Measurements from ENCODE around the gene PLK3. TPM values are rescaled to one million over a fixed set of nuclear protein-coding genes. Genes with fewer than 3 reads are reported as not detected.
A peak's percentile ranks its signal among the peaks of the same experiment; 100 is the strongest.

Gene PLK3
- total RNA-seq, 1 experiment from 2014 or later: 68.0 TPM

DNA sequence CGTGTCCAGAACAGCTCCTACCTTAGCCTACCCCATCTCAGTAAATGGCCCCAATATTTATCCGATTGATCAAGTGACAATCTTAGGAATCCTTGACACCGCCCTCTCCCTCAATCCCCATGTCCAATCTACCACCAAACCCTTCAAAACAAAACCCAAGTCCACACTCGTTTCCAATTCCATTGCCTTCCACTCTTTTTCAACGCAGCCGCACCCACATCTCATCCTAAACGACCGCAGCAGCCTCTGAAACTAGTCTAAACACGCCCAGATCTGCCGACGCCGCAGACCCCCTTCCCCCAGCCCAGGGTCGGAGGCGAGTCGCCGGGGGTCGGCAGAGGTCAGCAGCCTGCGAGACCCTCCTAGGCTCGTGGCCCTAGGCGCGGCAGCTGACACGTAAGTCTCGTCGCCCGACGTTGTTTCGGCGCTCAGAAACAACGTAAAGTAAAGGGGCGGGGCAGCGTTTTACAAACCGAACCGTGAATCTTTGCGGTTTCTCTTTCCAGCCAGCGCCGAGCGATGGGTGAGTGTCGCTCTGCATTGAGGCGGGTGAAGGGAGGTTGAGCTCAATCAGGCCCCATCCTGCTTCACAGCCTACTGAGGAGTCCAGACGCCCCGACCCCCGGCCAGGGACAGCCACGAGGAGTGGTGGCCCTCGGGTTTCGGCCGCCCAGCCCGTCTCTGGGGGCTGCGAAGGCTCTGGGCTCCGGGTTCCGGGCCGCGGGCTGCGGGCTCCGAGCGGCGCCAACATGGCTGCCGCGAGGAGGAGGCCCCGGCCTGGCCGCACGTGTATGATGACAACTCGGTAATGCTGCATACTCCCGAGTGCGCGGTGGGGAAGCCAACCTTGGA is 24.9 kb upstream of the PLK3 start, which contains the start of gene RPS8:
Gene RPS8 (plus strand): TSS at position 463 of the 852 bp plus-strand sequence. CDS start 57 bp downstream, at position 520.
- peak within 1 kb of the TSS; percentile 91 for H3K4me3 Mint-ChIP-seq (ENCODE audit: unreplicated experiment)
- intact Hi-C loops (cut with micrococcal nuclease): loop anchor here (1.0 to 2.0 kb wide), 3 partner anchors 31 to 45 kb away; partner anchors contain the start of genes DYNLT4 and KIF2C
- no peaks in the 10 kb centered on the region for H3K9me3 Mint-ChIP-seq (ENCODE audit: unreplicated experiment)
- peak; percentile 96 for DNase-seq (ENCODE audit: unreplicated experiment)
- no peaks in the 10 kb centered on the region for H3K27me3 Mint-ChIP-seq (ENCODE audit: insufficient read depth, unreplicated experiment)
- ChIA-PET POLR2A (interaction anchor here (0.6 to 4.8 kb wide), 42 partner anchors 8 to 911 kb away, joined by 3 to 93 read pairs (median 6); partner anchors contain the start of genes ARMH1, BEST4, BTBD19 and DYNLT4), CTCF (interaction anchor here (0.6 to 2.8 kb wide), 7 partner anchors 18 to 180 kb away, joined by 3 to 20 read pairs (median 5); partner anchors contain the start of gene RNU5D-1)
- H3K27ac Mint-ChIP-seq (ENCODE audit: low read depth, unreplicated experiment): peak within 1 kb of the TSS; percentile 99
- peaks cover 25% of the 10 kb centered on the region for H3K4me1 Mint-ChIP-seq (ENCODE audit: insufficient read depth, unreplicated experiment)
- TF ChIP-seq, protein P1, sequence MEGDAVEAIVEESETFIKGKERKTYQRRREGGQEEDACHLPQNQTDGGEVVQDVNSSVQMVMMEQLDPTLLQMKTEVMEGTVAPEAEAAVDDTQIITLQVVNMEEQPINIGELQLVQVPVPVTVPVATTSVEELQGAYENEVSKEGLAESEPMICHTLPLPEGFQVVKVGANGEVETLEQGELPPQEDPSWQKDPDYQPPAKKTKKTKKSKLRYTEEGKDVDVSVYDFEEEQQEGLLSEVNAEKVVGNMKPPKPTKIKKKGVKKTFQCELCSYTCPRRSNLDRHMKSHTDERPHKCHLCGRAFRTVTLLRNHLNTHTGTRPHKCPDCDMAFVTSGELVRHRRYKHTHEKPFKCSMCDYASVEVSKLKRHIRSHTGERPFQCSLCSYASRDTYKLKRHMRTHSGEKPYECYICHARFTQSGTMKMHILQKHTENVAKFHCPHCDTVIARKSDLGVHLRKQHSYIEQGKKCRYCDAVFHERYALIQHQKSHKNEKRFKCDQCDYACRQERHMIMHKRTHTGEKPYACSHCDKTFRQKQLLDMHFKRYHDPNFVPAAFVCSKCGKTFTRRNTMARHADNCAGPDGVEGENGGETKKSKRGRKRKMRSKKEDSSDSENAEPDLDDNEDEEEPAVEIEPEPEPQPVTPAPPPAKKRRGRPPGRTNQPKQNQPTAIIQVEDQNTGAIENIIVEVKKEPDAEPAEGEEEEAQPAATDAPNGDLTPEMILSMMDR (IDR thresholded peaks at IDR 0.05; ENCODE audit: unreplicated experiment): no peak
- BruUV-seq (replicated peaks): no TSS peak
- H3K36me3 Mint-ChIP-seq (ENCODE audit: insufficient read depth, unreplicated experiment): peaks cover 56% of the 10 kb centered on the region

DNA sequence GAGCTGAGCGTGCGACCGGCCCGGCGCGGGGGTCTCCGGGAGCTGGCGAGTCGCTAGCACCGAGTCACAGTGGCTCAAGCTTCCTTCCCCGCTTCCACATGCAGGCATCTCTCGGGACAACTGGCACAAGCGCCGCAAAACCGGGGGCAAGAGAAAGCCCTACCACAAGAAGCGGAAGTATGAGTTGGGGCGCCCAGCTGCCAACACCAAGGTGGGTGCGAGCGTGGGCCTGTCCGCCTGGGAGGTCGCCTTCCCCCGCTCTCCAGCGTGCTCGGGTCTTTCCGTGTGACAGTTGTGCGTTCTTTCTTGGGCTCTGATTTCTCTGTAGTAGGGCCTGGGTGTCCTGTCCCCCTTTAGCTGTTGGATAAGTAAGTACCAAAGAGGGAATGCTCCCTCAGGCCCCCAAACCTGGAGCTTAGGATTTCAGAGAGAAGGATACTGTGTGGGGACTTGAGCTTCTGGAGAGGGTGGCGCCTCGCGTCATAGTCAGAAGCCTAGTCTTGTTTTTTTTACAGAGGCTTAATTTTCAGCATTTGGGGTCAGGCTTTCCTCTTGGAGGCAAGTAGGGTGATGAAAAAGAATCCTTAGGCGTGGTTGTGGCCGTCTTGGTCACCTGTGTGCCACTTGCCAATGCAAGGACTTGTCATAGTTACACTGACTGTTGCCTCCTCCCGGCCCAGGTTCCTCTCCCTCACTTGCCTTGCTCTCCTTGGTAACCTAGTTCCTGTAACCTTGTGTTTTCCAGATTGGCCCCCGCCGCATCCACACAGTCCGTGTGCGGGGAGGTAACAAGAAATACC is 24.0 kb upstream of the PLK3 start:
- Mint-ChIP-seq H3K4me1 (ENCODE audit: insufficient read depth, unreplicated experiment) (peaks cover 25% of the 10 kb centered on the region), H3K36me3 (ENCODE audit: insufficient read depth, unreplicated experiment) (peaks cover 64% of the 10 kb centered on the region), H3K9me3 (ENCODE audit: unreplicated experiment) (no peaks in the 10 kb centered on the region), H3K4me3 (ENCODE audit: unreplicated experiment) (peak overlapping the region; percentile 91), H3K27ac (ENCODE audit: low read depth, unreplicated experiment) (peak overlapping the region; percentile 99), H3K27me3 (ENCODE audit: insufficient read depth, unreplicated experiment) (no peaks in the 10 kb centered on the region)
- intact Hi-C loops (cut with micrococcal nuclease): loop anchor here (1.0 to 2.0 kb wide), 3 partner anchors 31 to 46 kb away; partner anchors contain the start of genes DYNLT4 and KIF2C
- peak; percentile 29 for DNase-seq (ENCODE audit: unreplicated experiment)
- ChIA-PET POLR2A (interaction anchor here (0.6 to 4.8 kb wide), 36 partner anchors 7 to 910 kb away, joined by 3 to 93 read pairs (median 10); partner anchors contain the start of genes ARMH1, BEST4, BTBD19 and DYNLT4), CTCF (interaction anchor here (0.6 to 2.8 kb wide), 6 partner anchors 17 to 180 kb away, joined by 3 to 20 read pairs (median 5); partner anchors contain the start of gene RNU5D-1)
- TF ChIP-seq, protein P1 (IDR thresholded peaks at IDR 0.05; ENCODE audit: unreplicated experiment): no peak
- BruUV-seq (replicated peaks): TSS peak; percentile 54

DNA sequence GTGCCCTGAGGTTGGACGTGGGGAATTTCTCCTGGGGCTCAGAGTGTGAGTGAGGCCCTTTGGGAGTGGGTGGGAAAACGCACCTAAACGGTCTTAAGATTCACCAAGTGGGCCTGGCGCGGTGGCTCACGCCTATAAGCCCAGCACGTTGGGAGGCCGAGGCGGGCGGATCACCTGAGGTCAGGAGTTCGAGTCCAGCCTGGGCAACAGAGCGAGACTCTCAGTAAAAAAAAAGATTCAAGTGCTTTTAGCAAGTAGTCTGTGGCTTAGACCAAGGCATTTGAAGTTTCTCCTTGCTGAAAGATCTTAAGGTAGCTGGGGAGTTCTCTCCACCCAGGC is 23.5 kb upstream of the PLK3 start:
- Mint-ChIP-seq H3K4me3 (ENCODE audit: unreplicated experiment) (peak overlapping the region; percentile 91), H3K36me3 (ENCODE audit: insufficient read depth, unreplicated experiment) (peaks cover 70% of the 10 kb centered on the region), H3K4me1 (ENCODE audit: insufficient read depth, unreplicated experiment) (peaks cover 25% of the 10 kb centered on the region), H3K27me3 (ENCODE audit: insufficient read depth, unreplicated experiment) (no peaks in the 10 kb centered on the region), H3K27ac (ENCODE audit: low read depth, unreplicated experiment) (peak overlapping the region; percentile 99), H3K9me3 (ENCODE audit: unreplicated experiment) (no peaks in the 10 kb centered on the region)
- no TSS peak for BruUV-seq (replicated peaks)
- no peak for DNase-seq (ENCODE audit: unreplicated experiment)
- intact Hi-C loops (cut with micrococcal nuclease): no loop called here
- TF ChIP-seq, protein P1 (IDR thresholded peaks at IDR 0.05; ENCODE audit: unreplicated experiment): no peak
- ChIA-PET CTCF (interaction anchor here (0.7 to 2.8 kb wide), 6 partner anchors 9 to 784 kb away, joined by 3 to 20 read pairs (median 6); partner anchors contain the start of gene RNU5D-1), POLR2A (interaction anchor here (0.7 to 4.8 kb wide), 25 partner anchors 9 to 1204 kb away, joined by 3 to 93 read pairs (median 8); partner anchors contain the start of genes BEST4, BTBD19, DYNLT4 and EIF2B3)

Measured in MCF 10A (cell line).